ENCODE data around the gene ZNF628.
"Not testable (repeated sequence)": the region's sequence is repeated elsewhere in the genome, so short reads cannot be mapped to it uniquely, and the experiment has no call there.

The ZNF628 gene

GRCh38 chr19:55490478-55491432 is 14.3 kb downstream of the ZNF628 start:
- no peak for DNase-seq
- in situ Hi-C loops (cut with HindIII; ENCODE audit: low pct_ligation_motif_present, low pct_unique_long_range_greater_than_20kb, low sequenced_read_pairs): no loop called here

GRCh38 chr19:55491546-55492360 is 15.3 kb downstream of the ZNF628 start:
- DNase-seq: no peak
- in situ Hi-C loops (cut with HindIII; ENCODE audit: low pct_ligation_motif_present, low pct_unique_long_range_greater_than_20kb, low sequenced_read_pairs): no loop called here

- DNase-seq: no peak
- in situ Hi-C loops (cut with HindIII; ENCODE audit: low pct_ligation_motif_present, low pct_unique_long_range_greater_than_20kb, low sequenced_read_pairs): no loop called here
Observed at GRCh38 chr19:55492362-55492944, 16.0 kb downstream of the ZNF628 start.

- in situ Hi-C loops (cut with HindIII; ENCODE audit: low pct_ligation_motif_present, low pct_unique_long_range_greater_than_20kb, low sequenced_read_pairs): no loop called here
- no peak for DNase-seq
Observed at GRCh38 chr19:55493052-55493644, 16.7 kb downstream of the ZNF628 start.

GRCh38 chr19:55493645-55494171 is 17.3 kb downstream of the ZNF628 start:
- no peak for DNase-seq
- in situ Hi-C loops (cut with HindIII; ENCODE audit: low pct_ligation_motif_present, low pct_unique_long_range_greater_than_20kb, low sequenced_read_pairs): no loop called here

- no peak for DNase-seq
- in situ Hi-C loops (cut with HindIII; ENCODE audit: low pct_ligation_motif_present, low pct_unique_long_range_greater_than_20kb, low sequenced_read_pairs): no loop called here
Observed at GRCh38 chr19:55494172-55494761, 17.9 kb downstream of the ZNF628 start.

GRCh38 chr19:55495646-55496349 is 19.4 kb downstream of the ZNF628 start:
- in situ Hi-C loops (cut with HindIII; ENCODE audit: low pct_ligation_motif_present, low pct_unique_long_range_greater_than_20kb, low sequenced_read_pairs): no loop called here
- no peak for DNase-seq

GRCh38 chr19:55496820-55497219 is 20.4 kb downstream of the ZNF628 start:
- in situ Hi-C loops (cut with HindIII; ENCODE audit: low pct_ligation_motif_present, low pct_unique_long_range_greater_than_20kb, low sequenced_read_pairs); DNase-seq: not testable (repeated sequence)

- in situ Hi-C loops (cut with HindIII; ENCODE audit: low pct_ligation_motif_present, low pct_unique_long_range_greater_than_20kb, low sequenced_read_pairs): no loop called here
- no peak for DNase-seq
Observed at GRCh38 chr19:55497763-55498162, 21.3 kb downstream of the ZNF628 start.

GRCh38 chr19:55498246-55498840 is 21.9 kb downstream of the ZNF628 start:
- in situ Hi-C loops (cut with HindIII; ENCODE audit: low pct_ligation_motif_present, low pct_unique_long_range_greater_than_20kb, low sequenced_read_pairs): no loop called here
- no peak for DNase-seq

GRCh38 chr19:55500368-55500952 is 24.0 kb downstream of the ZNF628 start:
- in situ Hi-C loops (cut with HindIII; ENCODE audit: low pct_ligation_motif_present, low pct_unique_long_range_greater_than_20kb, low sequenced_read_pairs): no loop called here
- no peak for DNase-seq

- no peak for DNase-seq
- in situ Hi-C loops (cut with HindIII; ENCODE audit: low pct_ligation_motif_present, low pct_unique_long_range_greater_than_20kb, low sequenced_read_pairs): no loop called here
Observed at GRCh38 chr19:55502197-55502952, 26.0 kb downstream of the ZNF628 start.

GRCh38 chr19:55503157-55503501 is 26.7 kb downstream of the ZNF628 start:
- in situ Hi-C loops (cut with HindIII; ENCODE audit: low pct_ligation_motif_present, low pct_unique_long_range_greater_than_20kb, low sequenced_read_pairs): no loop called here
- DNase-seq: no peak

GRCh38 chr19:55503502-55504251 is 27.3 kb downstream of the ZNF628 start:
- in situ Hi-C loops (cut with HindIII; ENCODE audit: low pct_ligation_motif_present, low pct_unique_long_range_greater_than_20kb, low sequenced_read_pairs): no loop called here
- DNase-seq: peak; percentile 86

GRCh38 chr19:55504252-55504603 is 27.8 kb downstream of the ZNF628 start:
- DNase-seq: no peak
- in situ Hi-C loops (cut with HindIII; ENCODE audit: low pct_ligation_motif_present, low pct_unique_long_range_greater_than_20kb, low sequenced_read_pairs): no loop called here

- in situ Hi-C loops (cut with HindIII; ENCODE audit: low pct_ligation_motif_present, low pct_unique_long_range_greater_than_20kb, low sequenced_read_pairs): no loop called here
- DNase-seq: no peak
Observed at GRCh38 chr19:55504981-55505380, 28.6 kb downstream of the ZNF628 start.

All from ACHN (cell line).